HFFc6 (cell line): ENCODE data around the gene ROBO1. TPM values are rescaled to one million over a fixed set of nuclear protein-coding genes. Genes with fewer than 3 reads are reported as not detected.

Experiments used
- DNase-seq: peaks from one replicate; pipeline ENCODE4 v3.0.0-alpha.2; 2018
- H3K27ac Mint-ChIP-seq: 2 replicates; pipeline ENCODE4 v1.8.0; 2020; ENCODE audit warnings: mild to moderate bottlenecking, mixed read lengths
- H3K27me3 Mint-ChIP-seq: 2 replicates; pipeline ENCODE4 v1.8.0; 2021; ENCODE audit warnings: mild to moderate bottlenecking, moderate library complexity, mixed read lengths; ENCODE audit not compliant: insufficient read depth
- H3K36me3 Mint-ChIP-seq: 2 replicates; pipeline ENCODE4 v1.8.0; 2021; ENCODE audit warnings: low read depth, mixed read lengths
- H3K4me1 Mint-ChIP-seq: 2 replicates; pipeline ENCODE4 v1.8.0; 2020; ENCODE audit warnings: low read depth, mixed read lengths
- H3K4me3 Mint-ChIP-seq: 2 replicates; pipeline ENCODE4 v1.8.0; 2020; ENCODE audit warnings: mild to moderate bottlenecking, moderate library complexity, mixed read lengths
- H3K9me3 Mint-ChIP-seq: 2 replicates; pipeline ENCODE4 v1.8.0; 2020; ENCODE audit warnings: mild to moderate bottlenecking, mixed read lengths
- total RNA-seq, 6 experiments: library from RNA; stranded (reverse); fragmentation: NEBNext Ultra II Directional; extraction: Animal tissue kit (Norgen Biotek cat#: 25700); gene quantifications; 2 replicates in 1 of 6; 3 replicates in 5 of 6; pipeline ENCODE4 v1.2.3, GENCODE V29; 2021
- TF ChIP-seq, protein P1 (sequence below): fragments of 200-600 bp; sonication (generic); IDR thresholded peaks from 2 replicates; pipeline ENCODE4 v1.5.0; 2021; ENCODE audit warnings: antibody characterized with exemption, mild to moderate bottlenecking

ROBO1 gene
- total RNA-seq, 6 experiments from 2014 or later, result 38.7 to 51.3 (median 41.7) TPM

DNA sequence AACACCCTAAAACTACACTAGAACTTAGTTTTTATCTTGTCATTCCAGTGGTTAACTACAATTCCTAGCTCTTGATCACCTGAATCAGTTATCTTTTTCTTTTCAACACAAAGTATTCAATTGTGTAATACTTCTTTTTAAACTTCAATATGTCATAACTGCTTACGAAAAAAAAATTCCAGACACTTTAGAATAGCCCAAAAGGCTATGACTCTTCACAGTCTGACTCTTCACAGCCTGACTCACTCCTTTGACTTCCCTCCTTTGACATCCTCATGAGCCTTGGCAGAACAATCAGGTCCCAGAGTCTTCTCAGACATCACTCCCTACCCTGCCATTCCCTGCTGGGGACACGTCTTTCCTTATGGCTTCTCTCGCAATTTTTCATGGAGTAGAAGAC is 727.1 kb downstream of the ROBO1 start:
- Mint-ChIP-seq H3K4me1 (peaks cover 30% of the 10 kb centered on the region), H3K4me3 (peak overlapping the region; percentile 25), H3K36me3 (no peaks in the 10 kb centered on the region), H3K9me3 (no peaks in the 10 kb centered on the region), H3K27ac (peak overlapping the region; percentile 30; the same call in 1 of the 2 replicates), H3K27me3 (no peaks in the 10 kb centered on the region)
- peak; percentile 59 for DNase-seq
- TF ChIP-seq, protein P1, sequence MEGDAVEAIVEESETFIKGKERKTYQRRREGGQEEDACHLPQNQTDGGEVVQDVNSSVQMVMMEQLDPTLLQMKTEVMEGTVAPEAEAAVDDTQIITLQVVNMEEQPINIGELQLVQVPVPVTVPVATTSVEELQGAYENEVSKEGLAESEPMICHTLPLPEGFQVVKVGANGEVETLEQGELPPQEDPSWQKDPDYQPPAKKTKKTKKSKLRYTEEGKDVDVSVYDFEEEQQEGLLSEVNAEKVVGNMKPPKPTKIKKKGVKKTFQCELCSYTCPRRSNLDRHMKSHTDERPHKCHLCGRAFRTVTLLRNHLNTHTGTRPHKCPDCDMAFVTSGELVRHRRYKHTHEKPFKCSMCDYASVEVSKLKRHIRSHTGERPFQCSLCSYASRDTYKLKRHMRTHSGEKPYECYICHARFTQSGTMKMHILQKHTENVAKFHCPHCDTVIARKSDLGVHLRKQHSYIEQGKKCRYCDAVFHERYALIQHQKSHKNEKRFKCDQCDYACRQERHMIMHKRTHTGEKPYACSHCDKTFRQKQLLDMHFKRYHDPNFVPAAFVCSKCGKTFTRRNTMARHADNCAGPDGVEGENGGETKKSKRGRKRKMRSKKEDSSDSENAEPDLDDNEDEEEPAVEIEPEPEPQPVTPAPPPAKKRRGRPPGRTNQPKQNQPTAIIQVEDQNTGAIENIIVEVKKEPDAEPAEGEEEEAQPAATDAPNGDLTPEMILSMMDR, result no peak

DNA sequence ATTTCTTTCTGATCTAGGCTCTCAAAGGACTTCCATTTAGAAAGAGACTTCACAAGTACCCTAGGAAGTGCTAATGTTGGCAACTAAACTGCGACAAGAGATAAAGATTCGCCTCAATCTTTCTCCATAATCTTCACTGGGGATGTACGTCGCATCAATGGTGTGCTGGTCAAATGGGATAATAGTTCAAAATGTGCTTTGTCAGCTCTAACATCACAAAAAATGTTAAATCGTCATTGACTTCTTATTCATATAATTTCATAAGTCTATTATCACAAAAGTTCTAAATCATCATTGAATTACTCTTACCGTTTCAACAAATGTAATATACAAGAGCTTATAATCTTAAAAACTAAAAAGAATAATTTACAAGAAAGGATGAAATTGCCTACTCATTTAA is 727.7 kb downstream of the ROBO1 start:
- Mint-ChIP-seq H3K9me3 (no peaks in the 10 kb centered on the region), H3K36me3 (no peaks in the 10 kb centered on the region), H3K4me1 (peaks cover 30% of the 10 kb centered on the region)

DNA sequence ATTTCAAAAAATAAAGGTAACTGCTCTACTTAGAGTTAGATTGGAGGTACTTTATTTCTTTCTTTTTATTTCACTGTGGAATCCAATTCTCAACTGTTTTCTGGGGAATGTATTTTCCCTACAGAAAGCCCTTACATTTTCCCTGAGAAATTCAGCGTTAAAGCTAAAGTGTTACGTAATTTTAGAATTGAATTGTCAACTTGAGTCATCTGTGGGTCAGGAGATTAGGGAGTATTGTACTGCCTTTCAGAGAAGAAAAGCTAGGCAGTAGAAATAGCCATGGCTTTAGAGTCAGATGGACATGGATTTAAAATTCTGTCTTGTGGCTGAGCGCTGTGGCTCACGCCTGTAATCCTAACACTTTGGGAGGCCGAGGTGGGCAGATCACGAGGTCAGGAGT is 728.6 kb downstream of the ROBO1 start:
- Mint-ChIP-seq H3K27me3 (no peaks in the 10 kb centered on the region), H3K4me3 (no peak overlapping the region), H3K27ac (no peak overlapping the region), H3K9me3 (no peaks in the 10 kb centered on the region), H3K4me1 (peaks cover 31% of the 10 kb centered on the region), H3K36me3 (no peaks in the 10 kb centered on the region)
- TF ChIP-seq, protein P1, result no peak
- DNase-seq, result no peak

More for the DNA sequence above, 727.7 kb downstream of the ROBO1 start:
- Mint-ChIP-seq H3K4me3 (no peak overlapping the region), H3K27me3 (no peaks in the 10 kb centered on the region), H3K27ac (no peak overlapping the region)
- DNase-seq, result no peak
- TF ChIP-seq, protein P1, result no peak

DNA sequence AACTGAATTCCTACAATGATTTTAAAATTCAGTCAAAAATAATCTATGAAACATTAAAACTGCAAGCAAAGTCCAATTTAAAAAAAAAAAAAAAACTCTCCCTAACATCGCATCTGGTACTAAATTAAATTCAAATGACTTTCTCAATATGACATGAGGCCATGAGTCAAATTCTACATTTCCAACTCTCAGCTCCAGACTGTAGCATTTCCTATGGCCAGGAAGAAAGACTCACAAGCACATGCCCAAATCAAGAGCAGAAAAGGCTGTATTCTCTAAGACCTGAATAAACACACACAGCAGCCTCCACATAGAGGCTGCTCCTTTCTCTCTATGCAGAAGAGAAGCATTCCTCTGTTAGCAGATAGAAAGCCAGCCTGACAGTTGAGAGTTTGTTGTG is 729.2 kb downstream of the ROBO1 start:
- Mint-ChIP-seq H3K36me3 (no peaks in the 10 kb centered on the region), H3K4me3 (no peak overlapping the region), H3K27me3 (no peaks in the 10 kb centered on the region), H3K9me3 (no peaks in the 10 kb centered on the region), H3K4me1 (peaks cover 36% of the 10 kb centered on the region), H3K27ac (no peak overlapping the region)
- TF ChIP-seq, protein P1, result no peak
- no peak for DNase-seq

DNA sequence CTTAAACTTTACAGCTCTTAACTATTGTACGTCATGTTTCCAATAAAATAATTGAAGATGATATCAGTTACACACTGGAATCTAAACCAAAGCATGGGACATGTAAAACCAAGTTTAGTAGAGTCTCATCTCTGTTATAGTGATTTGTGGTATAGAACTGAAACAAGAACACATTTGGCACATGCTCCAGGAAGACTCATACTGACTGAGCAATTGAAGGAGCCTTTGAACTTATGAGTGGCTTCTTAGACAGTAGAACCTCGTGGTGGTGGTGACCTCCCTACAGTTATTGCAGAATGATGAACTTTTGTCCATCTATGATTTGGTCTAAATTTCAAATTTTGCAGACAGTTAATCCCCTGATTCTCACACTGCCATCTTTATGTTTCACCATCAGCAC is 729.7 kb downstream of the ROBO1 start:
- H3K27me3 Mint-ChIP-seq, result no peaks in the 10 kb centered on the region
- peaks cover 42% of the 10 kb centered on the region for H3K4me1 Mint-ChIP-seq
- DNase-seq, result no peak
- H3K27ac Mint-ChIP-seq, result no peak overlapping the region
- H3K36me3 Mint-ChIP-seq, result no peaks in the 10 kb centered on the region
- H3K9me3 Mint-ChIP-seq, result no peaks in the 10 kb centered on the region
- TF ChIP-seq, protein P1, result no peak
- H3K4me3 Mint-ChIP-seq, result no peak overlapping the region

DNA sequence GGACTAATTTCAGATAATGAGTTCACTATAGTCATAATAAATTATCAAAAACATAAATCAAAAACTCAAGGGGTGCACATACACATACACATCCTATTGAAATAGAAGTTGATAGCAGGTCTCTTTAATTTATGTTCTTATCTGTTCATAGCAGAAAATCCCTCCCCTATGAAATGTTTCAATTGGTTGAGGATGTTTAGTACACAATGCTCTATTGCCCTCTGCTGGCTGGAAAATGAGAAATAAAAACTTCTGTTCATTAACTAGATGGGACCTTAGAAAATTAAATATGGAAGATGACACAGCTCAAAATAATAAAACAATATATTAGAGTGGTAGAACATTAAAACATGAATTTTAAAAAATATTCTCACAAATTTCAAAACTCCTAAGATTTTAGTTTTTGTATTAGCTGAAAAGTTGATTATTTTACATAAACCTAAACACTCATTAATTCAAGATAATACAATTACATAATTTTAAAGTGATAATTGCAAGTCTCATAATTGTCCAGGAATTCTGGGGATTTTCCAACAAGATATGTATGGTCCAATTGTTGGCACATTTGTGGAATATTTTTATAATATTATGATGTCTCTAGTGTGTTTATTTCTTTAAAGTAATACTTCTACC is 735.0 kb downstream of the ROBO1 start:
- Mint-ChIP-seq H3K9me3 (no peaks in the 10 kb centered on the region), H3K4me3 (no peak overlapping the region), H3K36me3 (no peaks in the 10 kb centered on the region), H3K27ac (no peak overlapping the region), H3K4me1 (peaks cover 18% of the 10 kb centered on the region), H3K27me3 (no peaks in the 10 kb centered on the region)
- DNase-seq, result peak; percentile 48
- TF ChIP-seq, protein P1, result peak; percentile 86
